NCI-H1694 (cell line): ENCODE measurements around the gene NR5A1.

Experiments
- DNase-seq: peaks from one replicate; lab custom pipeline; 2025; lab: John Stamatoyannopoulos, UW

The NR5A1 gene

DNA sequence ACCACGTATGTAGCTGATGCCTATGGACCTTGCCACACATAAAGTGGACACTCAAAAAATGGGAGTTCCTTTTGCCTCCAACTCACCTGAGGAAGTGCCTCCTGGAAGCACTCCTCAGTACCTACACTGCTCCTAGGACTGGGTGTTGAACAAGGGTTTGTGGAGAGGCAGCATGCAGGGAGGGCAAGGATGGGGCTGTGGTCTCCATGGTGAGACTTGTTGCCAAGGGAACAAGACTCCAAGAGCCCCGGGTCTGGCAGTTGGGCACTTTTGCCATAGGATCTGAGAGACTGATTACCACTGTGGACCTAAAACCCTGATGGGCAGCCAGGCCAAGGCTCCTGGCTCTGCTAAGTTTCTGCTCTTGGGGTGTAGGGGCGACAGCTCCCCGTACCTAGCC lies 6.9 kb upstream of the NR5A1 start:
- no peak for DNase-seq

DNA sequence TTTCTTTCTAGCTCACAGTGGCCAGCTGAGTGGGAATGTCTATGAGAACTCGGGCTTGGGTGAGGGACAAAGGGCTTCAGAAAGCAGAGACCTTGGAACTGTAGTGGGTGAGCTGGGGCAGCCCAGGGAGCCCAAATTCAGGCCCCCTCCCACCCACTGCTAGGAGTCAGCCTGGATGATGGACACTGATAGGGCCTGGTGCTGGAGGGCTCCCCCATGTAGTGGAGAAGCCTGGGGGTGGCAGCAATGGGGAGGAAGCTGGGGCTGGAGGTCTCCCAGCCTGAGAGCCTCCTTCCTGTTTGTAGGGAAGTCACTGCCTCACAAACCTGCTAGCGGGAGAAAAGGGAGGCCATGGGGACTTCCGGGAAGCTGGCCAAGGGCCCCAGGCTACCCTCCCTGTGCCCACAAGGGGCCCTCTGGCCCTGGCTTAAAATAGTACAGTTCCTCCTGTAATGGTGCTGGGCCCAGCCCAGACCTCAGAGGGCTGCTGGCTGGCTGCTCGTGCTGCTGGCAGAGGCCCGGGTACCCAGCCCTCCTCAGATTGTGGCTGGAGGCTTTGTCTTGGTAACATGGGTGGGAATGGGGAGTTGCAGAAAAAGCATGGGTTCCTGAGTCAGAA lies 6.3 kb upstream of the NR5A1 start:
- no peak for DNase-seq

DNA sequence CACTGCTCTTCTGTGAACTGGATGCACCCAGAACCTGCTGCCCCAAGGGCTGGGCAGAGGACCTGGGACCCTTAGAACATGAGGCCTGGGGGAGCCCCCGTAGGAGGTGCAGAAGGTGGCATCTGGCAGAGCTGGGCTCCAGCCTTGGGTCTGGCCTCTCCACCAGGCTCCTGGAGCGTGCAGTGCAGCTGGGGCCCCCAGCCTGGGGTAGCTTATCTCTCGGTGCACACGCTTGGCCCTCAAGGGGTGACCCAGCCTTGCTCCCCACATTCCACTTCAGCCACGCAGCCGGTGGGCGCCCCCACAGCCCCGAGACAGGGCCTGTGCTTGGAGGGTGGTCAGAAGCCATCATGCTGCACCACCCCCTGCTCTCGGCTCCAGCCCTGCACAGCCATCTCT lies 5.6 kb upstream of the NR5A1 start:
- no peak for DNase-seq

DNA sequence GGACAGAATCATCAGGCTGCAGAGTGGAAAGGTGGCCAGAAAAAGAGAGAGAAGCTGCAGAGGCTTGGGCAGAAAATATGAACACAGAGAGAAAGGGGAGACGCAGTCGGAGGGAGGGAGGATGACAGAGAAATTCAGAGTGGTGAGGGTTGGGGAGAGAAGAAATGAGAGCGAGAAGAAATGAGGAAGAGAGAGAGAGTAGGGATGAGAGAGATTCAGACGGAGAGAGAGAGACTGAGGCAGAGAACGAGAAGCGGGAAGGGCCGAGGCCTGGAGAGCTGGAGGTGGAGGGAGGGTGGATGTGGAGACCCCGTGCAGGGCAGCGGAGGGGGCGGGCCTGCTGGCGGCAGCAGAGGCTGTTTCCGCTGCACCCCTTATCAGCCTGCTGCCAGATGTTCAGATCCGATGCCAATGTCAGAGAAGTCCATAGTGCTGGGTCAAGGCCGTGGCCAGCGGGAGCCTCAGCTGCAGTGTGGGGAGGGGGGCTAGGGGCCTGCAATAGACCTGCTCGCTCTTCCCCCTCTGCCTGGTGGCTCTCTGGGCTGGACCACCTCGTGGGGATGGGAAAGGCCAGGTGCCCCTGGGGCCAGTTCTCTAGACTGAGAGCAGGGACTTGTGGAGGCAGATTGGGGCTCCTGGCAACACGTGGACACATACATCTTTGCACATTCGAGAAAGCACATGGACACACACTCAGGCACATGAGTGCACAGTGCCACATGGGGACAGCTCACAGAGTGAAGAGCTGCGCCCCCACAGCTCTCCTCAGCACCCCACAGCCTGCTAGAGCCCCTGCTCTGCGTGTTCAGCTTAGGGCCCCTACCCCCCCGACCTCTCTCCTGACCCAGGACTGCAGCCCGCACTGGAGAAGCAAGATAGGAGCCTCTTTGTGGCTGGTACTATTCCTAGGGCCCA lies 4.9 kb upstream of the NR5A1 start:
- no peak for DNase-seq

DNA sequence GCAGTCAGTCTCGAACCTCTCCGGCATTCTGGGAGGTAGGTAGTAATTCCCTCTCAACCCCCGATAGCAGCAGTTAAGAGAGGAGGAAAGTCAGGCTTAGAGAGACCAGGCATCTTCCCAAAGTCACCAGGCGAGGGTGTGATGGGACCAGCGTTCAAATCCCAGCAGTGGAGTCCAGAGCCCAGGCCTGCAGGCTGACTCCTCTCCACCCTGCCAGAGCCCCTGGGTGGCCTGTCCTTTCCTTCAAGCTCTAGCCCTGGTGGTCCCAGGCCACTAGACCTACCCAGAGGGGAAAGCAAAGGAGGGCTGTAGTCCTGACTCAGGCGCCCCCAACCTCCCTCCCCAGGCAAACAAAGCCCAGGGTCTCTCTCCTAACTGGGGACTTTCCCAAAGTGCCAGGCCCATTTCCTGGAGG lies 4.2 kb upstream of the NR5A1 start:
- no peak for DNase-seq

DNA sequence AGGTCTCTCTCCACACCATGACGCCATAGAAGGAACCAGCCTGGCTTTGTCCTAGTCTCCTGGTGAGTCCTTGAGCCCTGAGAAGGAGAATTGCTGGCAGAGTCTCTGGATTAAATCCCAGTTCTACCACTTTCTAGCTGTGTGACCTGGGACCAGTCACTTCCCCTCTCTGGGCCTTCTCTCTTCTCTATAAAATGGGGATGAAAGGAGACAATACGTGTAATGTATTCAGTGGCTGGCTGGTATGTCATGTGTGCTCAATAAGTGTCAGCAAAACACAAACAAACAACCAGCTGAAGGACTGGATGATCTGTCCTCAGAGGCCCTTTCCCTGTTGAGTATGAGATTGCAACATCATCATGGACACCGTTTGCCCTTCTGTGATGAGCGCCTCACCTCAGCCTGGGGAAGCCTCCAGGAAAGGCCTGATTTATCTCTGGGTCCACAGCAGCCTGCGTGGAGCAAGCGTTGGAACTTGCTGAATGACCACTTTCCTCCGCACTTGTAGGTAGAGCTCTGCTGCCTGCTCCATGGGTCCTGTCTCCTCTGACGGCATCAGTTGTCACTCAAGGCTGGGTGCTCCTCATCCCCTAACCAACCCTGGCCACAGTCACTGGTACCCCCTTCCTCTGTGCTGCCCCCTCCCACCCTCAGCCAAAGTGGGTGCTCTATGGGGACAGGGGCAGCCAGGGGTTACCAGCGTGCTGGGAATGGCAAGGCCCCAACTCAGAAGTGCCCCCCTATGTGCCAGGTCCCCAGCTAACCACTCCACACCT lies 3.6 kb upstream of the NR5A1 start:
- DNase-seq: no peak

DNA sequence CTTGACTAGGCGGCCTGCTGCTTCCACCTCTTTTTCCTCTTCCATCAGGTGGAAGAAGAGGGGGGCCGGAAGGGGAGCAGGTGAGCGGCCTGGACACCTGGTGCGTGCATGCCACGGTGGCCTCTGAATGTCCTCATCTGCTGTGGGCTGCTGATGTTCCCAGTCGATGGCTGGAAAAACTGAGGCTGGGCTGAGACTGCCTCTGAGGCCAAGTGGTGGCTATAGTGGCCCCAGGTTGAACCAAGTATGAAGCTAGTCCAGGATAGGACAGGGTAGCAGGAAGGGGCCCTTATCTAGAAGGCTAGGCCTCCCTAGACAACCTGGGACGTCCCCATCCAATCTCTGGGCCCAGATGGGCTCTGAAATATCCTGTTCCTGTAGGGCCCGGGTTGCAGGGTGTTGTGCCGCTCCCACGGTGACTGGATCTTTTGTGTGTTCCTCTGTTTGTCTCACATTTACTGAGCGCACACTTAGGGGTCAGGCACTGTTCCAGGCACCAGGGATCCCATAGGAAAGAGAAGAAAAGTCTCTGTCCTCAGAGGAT lies 753 bp upstream of the NR5A1 start:
- DNase-seq: no peak

DNA sequence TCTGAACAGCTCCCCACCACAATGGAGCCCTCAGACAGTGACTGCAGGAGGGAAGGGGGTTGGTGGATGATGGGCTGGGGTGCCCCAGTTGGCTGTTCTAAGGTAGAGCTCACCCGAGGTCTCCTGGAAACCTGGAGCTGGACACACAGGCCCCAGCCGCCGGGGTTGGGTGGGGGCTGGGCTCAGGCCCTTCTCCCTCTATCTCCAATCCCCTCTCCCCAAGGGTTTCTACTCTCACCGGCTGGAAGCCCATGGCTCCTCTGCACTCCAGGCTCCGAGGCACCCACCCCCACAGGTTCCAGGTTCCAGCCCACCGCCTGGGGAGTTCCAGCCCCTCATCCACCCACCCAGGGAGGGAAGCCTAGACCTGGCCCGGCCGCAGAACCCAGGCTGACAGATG lies 766 bp downstream of the NR5A1 start:
- DNase-seq: no peak

DNA sequence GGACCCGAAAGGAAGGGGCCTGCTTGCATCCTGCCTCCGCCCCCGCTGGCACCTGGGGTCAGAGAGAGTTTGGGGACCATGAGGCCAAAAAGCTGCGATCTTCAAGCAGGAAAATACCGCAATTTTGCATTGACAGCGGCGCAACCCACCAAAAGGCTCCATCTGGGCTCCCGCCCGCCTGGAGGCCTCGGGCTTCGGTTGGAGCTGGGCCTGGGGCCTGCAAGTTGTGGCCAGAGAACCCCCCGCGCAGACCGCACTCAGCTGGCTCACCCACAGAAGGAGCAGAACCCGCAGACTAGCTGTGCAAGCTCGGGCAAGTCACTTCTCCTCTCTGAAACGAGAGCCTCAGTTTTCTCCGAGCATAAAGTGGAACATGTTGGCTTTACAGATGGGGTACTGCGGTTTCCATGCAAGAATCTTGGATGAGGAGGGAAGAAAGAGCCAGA lies 1.3 kb downstream of the NR5A1 start:
- DNase-seq: no peak

DNA sequence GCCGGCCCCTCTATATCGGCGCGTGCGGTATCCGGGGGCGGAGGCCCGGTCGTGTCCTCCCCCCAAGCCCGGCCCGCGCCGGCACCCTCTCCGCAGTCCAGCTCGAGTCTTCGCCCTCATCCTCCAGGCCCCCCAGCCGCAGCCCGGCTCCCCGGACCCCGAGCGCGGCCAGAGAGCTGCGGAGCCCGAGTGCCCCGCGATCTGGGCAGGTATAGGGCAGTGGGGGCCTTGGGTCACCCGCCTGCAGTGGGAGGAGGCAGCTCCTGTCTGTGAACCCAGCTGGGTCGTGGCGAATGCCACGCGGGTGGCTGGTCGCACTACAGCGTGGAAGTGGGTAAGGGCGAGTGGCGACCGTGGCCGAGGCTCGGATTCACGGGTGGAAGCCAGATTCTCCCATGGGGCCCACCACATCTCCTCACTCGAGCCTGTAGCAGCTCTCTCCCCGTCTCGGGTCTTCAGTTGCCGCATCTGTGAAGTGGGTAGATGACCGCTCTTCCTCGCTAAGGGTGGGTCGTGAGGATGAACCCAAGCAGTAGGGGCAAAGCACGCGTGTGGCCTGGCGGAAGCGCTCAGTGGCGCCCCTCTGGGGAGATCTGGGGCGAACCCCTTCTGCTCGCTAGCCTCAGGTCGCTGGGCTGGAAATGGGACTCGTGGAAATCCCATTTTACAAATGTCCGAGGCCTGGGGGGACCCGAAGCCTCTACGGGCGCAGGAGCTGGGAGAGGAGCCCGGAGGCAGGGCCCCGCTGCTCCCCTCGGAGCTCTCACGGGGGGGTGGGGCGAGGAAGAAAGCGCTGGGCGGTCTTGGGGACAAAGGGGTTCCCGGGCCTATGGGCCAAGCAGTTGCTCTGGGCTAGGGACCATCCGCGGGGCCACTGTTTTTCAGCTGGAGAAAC lies 1.9 kb downstream of the NR5A1 start:
- no peak for DNase-seq

DNA sequence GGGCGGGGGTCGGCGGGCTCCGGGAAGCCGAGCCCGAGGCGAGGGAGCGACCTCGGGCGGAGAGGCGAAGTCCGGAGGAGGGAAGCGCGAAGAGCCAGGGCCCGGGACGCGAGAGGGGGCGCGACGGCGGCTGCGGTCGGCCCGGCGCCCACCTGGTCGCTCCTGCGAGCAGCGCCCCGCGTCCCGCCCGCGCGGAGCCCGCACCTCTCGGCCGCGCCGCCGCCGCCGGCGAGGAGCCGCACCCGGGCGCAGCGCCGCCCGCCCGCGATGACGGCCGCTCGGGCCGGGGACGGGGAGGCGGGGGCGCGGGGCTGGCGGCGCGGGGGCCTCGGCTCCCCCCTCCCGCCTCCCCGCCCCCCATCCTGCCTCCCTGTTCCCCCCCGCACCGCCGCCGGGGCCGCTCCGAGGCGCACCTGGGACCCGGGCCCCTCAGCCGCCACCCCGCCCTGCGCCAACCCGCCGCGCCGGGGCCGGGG lies 2.6 kb downstream of the NR5A1 start:
- no peak for DNase-seq

DNA sequence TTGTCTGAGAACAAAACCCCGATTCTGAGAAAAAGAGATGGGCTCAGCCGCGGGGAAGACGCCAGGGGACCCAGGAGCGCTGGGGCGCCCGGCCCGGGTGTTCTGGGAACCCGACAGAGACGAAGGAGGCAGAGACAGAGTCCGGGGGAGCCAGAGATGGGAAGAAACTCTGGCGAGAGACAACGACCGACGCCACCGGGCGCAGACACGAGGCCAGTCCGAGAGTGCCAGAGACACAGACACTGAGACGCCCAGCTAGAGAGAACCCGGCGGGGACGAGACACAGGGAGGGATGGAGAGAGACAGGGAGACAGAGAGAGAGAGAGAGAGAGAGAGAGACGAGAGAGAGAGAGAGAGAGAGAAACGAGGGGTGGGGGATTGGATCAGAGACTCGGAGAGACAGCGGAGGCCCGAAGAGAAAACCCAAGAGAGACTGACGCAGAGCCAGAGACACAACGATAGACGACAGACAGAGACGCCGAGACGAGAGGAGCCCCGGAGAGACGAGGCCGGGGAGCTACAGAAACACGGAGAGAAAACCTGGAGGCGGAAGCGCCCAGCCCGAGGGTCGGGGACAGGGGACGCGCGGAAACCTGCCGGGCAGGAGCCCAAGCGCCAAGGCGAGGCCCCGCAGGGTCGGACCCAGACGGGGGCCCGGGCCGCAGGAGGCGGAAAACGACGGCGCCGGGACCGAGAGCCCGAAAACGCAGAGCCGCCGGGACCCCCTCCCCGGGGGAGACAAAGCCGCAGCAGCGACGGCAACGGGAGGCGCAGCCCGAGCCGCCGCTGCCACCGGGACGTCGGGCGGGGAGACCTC lies 3.3 kb downstream of the NR5A1 start:
- no peak for DNase-seq

DNA sequence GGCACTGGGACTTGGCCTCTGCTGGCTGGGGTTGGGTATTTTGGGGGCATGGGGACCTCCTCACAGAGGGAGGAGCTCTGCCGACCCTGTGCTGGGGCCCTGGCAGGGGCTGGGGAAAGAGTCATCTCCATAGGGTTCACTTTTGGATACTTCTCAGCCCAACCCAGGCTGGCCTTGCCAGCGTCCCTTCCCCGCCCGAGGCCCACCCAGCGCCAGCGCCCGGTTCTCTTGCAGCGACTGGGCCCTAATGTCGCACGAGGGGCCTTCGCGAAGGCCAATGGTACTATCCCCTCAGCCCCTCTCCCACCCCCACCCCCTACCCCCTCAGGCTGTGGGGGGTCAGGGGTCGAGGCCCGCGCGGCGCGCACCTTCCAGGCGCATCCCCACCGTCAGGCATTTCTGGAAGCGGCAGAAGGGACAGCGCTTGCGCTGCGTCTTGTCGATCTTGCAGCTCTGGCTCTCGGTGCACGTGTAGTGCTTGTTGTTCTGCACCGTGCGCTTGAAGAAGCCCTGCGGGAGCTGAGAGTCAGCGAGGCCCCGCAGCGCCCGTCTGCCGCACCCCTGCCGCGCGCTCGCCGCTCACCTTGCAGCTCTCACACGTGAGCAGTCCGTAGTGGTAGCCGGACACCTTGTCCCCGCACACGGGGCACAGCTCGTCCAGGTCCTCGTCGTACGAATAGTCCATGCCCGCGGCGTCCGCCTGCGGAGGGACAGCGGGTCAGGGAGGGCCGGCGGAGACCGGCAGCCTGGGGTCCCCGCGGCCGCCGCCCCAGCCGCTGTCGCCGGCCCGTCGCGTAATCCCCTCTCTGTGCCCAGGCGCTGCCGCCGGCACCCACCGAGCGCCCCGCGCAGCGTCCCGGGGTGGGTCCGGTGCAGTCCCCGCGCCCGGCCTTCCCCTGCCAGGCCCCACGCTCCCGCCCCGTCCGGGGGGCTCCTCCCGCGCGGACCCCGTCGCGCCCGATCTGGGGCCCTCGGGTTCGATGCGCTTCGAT lies 4.2 kb downstream of the NR5A1 start:
- no peak for DNase-seq

DNA sequence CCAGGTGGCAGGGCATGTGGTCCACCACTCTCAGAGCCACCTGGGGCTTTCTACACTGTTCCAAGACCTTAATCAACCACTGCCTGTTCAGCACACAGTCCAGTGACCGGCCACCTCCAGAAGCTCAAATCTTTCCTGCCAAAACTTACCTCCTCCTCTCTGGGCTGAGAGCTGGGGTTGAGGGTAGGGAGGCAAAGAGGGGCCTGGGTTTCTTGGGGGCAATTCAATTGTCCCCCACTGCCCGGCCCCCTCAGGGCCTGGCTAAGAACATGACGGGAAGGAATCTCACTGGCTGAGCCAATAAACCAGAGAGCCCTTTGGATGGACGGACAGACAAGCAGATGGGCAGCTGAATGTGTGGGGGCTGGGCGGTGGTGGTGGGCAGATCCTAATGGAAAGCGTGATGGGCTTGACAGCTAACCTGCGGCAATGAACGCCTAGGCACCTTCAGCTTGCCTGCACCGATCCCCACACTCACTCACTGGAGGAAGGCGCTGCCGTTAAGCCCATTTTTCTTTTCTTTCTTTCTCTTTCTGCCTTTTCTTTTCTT lies 5.4 kb downstream of the NR5A1 start:
- DNase-seq: no peak

DNA sequence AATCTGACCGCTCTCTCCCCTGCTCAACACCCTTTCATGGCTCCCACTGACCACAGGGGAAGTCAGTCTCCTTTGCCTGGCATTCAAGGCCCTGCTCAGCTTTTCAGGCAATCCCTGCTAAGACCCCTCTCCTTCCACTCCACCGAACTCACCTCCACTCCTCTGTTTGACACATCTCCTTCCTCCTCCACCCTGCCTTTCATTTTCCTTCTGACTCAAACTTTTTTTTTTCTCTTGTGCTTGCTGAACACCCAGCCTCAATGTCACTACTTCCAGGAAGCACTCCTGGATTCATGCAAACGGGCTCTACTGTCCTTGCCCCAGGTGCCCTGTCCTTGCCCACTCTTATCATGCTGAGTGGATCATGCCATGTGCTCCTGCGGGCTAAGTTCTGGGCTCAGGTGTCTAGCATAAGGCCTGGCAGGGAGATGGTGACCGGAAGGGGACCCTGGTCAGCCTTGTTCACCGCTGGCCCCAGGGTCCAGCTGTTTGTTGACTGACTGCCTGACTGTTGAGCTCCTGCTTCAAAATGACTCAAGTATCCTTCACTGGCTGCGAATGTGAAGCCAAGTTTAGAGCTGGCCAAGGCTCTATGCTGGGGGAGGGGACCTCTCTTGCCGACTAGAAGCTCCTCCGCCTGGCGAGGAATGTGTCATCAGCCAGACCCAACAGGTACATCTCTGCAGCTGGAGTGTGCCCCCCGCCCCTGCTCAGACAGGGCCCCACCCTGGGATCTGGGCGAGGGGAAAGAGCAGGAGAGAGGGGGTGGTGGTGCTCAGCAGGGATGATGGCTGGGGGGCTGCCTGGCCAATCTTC lies 6.2 kb downstream of the NR5A1 start:
- no peak for DNase-seq

DNA sequence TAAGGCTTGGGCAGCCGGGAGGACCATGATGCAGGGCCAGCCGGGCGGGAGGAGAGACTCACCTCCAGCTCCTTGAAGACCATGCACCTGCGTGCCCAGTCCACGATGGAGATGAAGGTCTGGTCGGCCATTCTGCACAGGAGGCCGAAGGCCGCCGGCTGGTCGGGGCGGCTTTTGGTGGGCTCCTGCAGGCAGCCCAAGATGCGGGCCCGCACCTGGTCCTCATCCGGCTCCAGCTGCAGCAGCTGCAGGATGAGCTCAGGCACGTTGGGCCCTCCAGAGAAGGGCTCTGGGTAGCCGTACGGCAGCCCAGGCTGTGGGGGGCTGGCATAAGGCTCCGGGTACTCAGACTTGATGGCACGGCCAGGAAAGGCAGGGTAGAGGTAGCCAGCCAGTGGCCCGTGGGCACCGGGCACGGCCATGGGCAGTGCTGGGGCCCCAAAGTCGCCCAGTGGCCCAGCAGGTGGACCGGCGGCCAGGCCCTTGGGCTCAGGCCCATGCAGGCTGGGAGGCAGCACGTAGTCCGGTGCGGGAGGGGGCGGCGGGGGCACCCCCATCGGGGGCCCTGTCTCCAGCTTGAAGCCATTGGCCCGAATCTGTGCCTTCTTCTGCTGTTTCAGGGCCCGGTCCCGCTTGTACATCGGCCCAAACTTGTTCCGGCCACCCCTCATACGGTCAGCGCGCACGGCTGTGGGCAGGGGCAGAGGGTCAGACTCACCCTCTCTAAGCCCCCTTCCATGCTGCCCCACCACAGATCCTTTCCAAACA lies 7.0 kb downstream of the NR5A1 start:
- DNase-seq: no peak

DNA sequence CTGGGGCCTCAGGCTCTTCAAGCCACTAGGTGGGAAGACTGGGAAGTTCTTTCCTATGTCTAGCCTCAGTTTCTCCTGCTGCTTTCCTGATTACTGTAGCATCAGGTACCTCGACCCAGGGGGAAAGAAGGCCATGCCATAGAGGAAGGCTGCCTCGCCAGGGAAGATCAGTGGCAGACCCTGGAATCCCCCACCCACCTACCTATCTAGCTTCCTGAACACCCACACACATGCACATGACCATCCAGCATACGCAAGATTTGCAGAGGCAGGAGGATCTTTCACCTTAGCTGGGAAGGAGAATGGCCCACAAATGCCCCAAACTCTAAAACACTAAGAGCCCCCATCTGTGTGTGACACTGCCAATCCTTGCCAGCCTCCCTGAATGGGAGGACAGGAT lies 8.0 kb downstream of the NR5A1 start:
- DNase-seq: no peak
